ENCODE measurements around the gene PKD1L1.
A peak's percentile ranks its signal among the peaks of the same experiment; 100 is the strongest.
"Not testable (repeated sequence)": the region's sequence is repeated elsewhere in the genome, so short reads cannot be mapped to it uniquely, and the experiment has no call there.

Gene PKD1L1

GRCh38 chr7:47762207-47762606 lies 186.1 kb downstream of the PKD1L1 start:
- no peak for DNase-seq

- DNase-seq, result no peak
These were observed 189.1 kb downstream of the PKD1L1 start for GRCh38 chr7:47759056-47759706.

GRCh38 chr7:47758546-47758945 lies 189.7 kb downstream of the PKD1L1 start:
- DNase-seq, result no peak

GRCh38 chr7:47757921-47758411 lies 190.3 kb downstream of the PKD1L1 start:
- peak; percentile 69 for DNase-seq

DNA sequence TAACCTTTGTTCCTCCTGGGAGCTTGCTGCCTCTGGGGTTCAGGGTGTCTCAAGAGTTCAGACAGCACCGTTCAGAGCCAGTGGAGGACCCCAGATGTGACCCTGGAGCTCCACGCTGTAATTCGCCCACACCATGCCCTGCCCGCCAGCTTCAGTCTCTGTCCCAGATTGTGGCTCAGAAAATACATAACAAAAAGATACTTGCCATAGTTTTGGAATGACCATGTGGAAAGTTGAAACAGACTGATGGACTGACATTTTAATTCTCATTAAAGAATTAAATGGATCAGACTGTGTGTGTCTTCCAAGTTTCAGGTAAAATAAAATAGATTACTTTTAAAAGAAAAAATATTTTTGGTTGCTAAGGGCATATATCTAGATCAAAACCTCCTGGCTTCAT lies 191.6 kb downstream of the PKD1L1 start:
- no peak for DNase-seq

- no peak for DNase-seq
These were observed 193.0 kb downstream of the PKD1L1 start for GRCh38 chr7:47755248-47755647.

GRCh38 chr7:47751724-47752123 lies 196.5 kb downstream of the PKD1L1 start:
- not testable (repeated sequence) for DNase-seq

- DNase-seq, result no peak
These were observed 197.2 kb downstream of the PKD1L1 start for GRCh38 chr7:47751043-47751442.

GRCh38 chr7:47748041-47748440 lies 200.2 kb downstream of the PKD1L1 start:
- no peak for DNase-seq

- DNase-seq, result no peak
These were observed 201.1 kb downstream of the PKD1L1 start for GRCh38 chr7:47747160-47747559.

- DNase-seq, result no peak
These were observed 201.8 kb downstream of the PKD1L1 start for GRCh38 chr7:47746468-47746867.

DNA sequence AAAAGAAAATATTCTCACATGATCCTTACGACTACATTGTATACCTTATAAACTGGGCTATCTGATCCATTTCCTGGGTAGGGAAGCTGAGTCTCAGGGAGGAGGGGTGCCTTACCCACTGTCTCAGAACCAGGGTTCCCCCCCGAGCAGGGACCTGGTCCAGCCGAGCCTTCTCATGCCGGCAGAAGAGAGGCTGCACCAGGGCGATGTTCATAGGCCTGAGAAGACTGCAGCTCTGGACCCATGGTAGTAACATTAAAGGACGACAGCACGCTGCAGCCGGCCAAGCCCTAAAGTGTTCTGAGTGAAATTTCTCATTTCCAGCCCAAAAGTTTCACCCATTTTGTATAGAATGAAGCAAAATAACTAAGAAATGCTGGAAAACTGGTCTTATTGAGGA lies 203.4 kb downstream of the PKD1L1 start:
- no peak for DNase-seq

GRCh38 chr7:47743965-47744591 lies 204.2 kb downstream of the PKD1L1 start:
- peak; percentile 25 for DNase-seq

- DNase-seq, result peak; percentile 36
These were observed 206.3 kb downstream of the PKD1L1 start for GRCh38 chr7:47741984-47742383.

- no peak for DNase-seq
These were observed 208.4 kb downstream of the PKD1L1 start for GRCh38 chr7:47739891-47740290.

DNA sequence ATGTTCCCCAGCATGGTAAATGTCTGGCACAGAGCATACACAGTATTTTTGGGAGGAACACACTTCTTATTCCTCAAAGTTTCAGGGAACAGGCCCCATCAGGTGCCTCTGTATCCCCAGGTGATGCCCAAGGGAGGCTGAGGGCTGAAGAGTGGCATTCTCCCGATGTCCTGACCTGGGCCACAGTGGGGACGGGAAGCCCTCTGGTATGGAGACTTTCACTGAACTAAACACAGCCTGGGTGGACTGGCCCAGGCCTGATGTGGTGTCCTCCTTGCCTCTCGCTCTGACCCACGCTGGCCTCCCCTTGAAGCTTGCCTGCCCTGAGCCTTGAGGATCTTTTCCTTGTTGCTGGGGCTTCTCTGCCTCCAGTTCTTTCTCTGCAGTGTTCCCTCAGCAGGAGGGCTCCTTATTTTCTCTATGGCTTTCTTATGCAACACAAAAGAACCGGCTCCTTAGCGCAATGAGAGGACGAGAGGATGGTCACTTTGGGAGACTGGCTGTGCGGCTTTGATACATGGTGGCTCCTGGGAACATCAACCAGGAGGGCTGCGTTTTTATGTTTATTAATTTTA lies 208.9 kb downstream of the PKD1L1 start:
- no peak for DNase-seq

DNA sequence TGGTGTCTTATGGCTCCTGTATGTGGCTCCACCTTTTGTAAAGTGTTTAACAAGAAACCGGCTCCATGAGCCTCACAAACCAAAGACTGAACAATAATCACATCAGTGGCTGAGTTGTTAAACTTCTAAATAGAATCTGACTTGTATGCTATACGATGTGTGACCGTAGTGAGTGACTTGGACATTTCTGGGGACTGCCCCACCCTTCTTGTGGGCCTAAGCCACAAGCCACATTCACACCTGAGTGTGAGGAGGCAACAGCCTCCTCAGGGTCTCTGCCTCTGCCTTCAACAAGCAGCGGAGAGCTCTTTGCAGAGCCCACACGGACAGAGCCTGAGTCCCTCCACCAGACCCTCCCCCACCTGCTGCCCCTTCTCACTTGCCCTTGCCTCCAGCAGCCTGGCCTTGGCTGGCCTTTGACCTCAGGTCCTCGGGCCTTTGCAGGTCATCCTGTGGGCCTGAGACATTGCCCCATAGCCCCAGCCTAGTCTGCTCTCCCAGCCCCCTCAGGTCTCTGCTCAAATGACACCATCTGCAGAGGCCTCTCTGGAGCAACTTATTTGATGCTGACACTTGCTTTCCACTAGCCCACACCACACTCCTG lies 209.6 kb downstream of the PKD1L1 start:
- no peak for DNase-seq

GRCh38 chr7:47737601-47738000 lies 210.7 kb downstream of the PKD1L1 start:
- DNase-seq, result no peak

- no peak for DNase-seq
These were observed 212.6 kb downstream of the PKD1L1 start for GRCh38 chr7:47735431-47736345.

- no peak for DNase-seq
These were observed 213.3 kb downstream of the PKD1L1 start for GRCh38 chr7:47734949-47735291.

DNA sequence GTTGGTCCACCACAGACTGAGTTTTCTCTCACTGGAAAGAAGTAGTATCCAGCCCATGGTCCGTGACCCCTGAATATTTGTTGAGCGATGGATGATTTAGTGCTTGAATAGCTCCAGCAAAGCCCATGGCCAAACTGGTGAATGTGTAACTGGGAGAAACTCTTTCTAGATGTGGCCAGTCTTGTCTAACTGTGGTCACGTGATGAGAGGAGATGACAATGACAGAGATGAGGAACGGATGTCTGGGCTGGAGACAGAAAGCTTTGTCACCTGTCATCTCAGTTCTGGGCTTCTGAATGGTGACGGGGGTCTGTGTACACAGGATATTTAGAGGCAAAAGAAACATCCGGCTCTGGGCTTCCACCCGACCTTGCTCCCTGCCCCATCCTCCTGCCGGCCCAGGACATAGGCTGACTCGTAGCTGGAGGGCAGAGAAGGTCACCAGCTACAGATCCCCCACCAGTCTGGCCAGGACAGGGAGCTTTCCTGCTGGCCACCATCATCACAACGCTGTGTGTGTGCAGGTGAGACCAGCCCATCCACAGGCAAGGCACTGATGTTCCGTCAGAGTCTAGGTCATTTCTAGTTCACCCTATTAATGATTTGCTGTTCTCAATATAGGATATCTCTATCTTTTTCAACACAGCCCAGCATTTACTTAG lies 213.8 kb downstream of the PKD1L1 start:
- DNase-seq, result no peak

DNA sequence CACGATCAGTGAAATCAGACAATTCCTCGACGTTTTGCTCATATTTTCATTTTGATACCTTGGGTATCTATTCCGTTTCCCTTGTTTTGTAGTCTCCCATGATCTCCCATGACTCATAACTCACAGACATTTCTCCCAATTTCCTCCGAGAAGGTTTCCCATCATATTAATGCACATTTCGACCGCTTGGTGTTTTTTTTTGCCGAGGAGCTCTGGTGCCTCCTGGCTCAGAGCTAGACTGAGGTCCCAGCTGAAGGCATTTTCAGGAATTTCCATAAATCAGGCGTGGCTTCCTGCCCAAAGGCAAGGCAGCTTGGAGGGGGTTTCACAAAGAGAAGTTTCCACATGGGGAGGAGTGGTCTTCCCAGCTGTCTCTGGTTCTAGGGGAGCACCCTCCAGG lies 218.1 kb downstream of the PKD1L1 start:
- peak; percentile 37 for DNase-seq
